Peyer's patch (tissue), 4 donors: Measurements from ENCODE around the gene GCLM.

ENCODE experiments used
- POLR2A ChIP-seq, 2 donors: fragments of 450-650 bp; IDR thresholded peaks; one replicate each; pipeline ENCODE4 v1.5.1; 2017; ENCODE audit warnings: antibody characterized with exemption in 2 of 2, mild to moderate bottlenecking in 2 of 2, moderate library complexity in 2 of 2
- TF ChIP-seq, protein P1 (sequence below), 6 experiments: fragments of 450-650 bp in 4 of 6; fragments of 200-600 bp in 2 of 6; sonication (generic) in 1 of 6; IDR thresholded peaks; one replicate each; pipeline ENCODE4 v1.5.1; 2017 to 2019; ENCODE audit warnings: antibody characterized with exemption in 6 of 6, mild to moderate bottlenecking in 3 of 6, moderate library complexity in 1 of 6

DNA sequence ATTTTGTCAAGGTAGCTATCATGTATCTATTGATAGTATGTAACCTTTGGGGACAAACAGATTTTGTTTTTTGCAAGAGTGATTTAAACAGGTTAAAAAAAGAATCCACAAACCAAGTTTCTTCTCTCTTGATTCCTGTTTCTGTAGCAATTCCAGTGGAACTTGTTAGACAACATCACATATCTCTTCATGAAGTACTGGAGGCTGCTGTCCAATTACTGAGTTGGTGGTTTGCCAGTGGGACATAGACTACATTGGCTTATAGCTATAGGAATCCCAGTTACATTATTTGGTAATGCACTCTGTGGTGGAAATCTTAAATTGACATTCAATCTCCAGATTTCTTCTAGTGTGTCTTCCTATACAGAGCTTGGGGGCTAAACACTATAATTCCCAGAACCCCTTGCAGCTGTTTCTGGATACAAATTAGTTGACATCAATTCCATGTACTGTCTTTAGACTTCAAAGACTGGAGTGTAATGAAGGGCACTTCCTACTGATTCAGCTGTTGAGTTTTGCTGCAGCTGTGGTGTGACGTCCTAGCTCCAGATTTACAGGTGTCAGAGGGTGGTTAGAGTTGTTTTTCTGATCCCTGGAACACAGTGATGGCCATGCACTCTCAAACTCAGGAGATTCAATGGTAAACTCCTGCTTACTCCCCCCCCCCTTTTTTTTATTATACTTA lies 29.4 kb upstream of the GCLM start:
- TF ChIP-seq, protein P1, sequence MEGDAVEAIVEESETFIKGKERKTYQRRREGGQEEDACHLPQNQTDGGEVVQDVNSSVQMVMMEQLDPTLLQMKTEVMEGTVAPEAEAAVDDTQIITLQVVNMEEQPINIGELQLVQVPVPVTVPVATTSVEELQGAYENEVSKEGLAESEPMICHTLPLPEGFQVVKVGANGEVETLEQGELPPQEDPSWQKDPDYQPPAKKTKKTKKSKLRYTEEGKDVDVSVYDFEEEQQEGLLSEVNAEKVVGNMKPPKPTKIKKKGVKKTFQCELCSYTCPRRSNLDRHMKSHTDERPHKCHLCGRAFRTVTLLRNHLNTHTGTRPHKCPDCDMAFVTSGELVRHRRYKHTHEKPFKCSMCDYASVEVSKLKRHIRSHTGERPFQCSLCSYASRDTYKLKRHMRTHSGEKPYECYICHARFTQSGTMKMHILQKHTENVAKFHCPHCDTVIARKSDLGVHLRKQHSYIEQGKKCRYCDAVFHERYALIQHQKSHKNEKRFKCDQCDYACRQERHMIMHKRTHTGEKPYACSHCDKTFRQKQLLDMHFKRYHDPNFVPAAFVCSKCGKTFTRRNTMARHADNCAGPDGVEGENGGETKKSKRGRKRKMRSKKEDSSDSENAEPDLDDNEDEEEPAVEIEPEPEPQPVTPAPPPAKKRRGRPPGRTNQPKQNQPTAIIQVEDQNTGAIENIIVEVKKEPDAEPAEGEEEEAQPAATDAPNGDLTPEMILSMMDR (IDR thresholded peaks at IDR 0.05): no peak
- TF ChIP-seq POLR2A (IDR thresholded peaks at IDR 0.05): no peak
